K562 (cell line): ENCODE data around the gene CPLX3. TPM values are rescaled to one million over a fixed set of nuclear protein-coding genes. Genes with fewer than 3 reads are reported as not detected.

Experiments used
- ARID2 ChIP-seq: fragments of 450-650 bp; IDR thresholded peaks from 2 replicates; pipeline ENCODE4 v1.6.1; 2017; ENCODE audit warnings: antibody characterized with exemption, mild to moderate bottlenecking
- SIX5 ChIP-seq, 2 experiments: IDR thresholded peaks; 2 replicates each; pipeline ENCODE4 v1.6.1; 2011; ENCODE audit warnings: low read length in 2 of 2, borderline replicate concordance in 1 of 2, low read depth in 1 of 2, mild to moderate bottlenecking in 1 of 2, moderate library complexity in 1 of 2; ENCODE audit not compliant: insufficient read depth in 1 of 2
- polyA plus RNA-seq, 8 experiments: library from polyadenylated mRNA; depleted of rRNA in 4 of 8; stranded (reverse) in 5 of 8; unstranded in 3 of 8; fragments of >200 nt; fragmentation: Nextera tagmentation in 2 of 8; fragmentation: Illumina TruSeq in 1 of 8; extraction: Ambion mirVana in 2 of 8; extraction: Trizol in 1 of 8; gene quantifications; 2 replicates each; pipeline versions ENCODE4 v1.2.1 to v1.2.3, GENCODE V29; 2011 to 2014; ENCODE audit warnings: inconsistent platforms in 1 of 8, missing spikeins in 1 of 8
- total RNA-seq, 7 experiments: library from RNA; depleted of rRNA in 6 of 7; stranded (reverse); fragments of >200 nt in 6 of 7; fragmentation: Illumina TruSeq in 2 of 7; extraction: Trizol in 2 of 7; gene quantifications; 2 replicates each; pipeline versions ENCODE4 v1.2.1 to v1.2.3, GENCODE V29; 2011 to 2021; ENCODE audit warnings: low replicate concordance in 1 of 7
- TF ChIP-seq, protein P1 (sequence below), 2 experiments: fragments of 450-650 bp; formaldehyde crosslinking in 1 of 2; IDR thresholded peaks; 2 replicates each; pipeline versions ENCODE4 v1.4.0 to v1.6.1; 2014 to 2020; ENCODE audit warnings: mild to moderate bottlenecking in 2 of 2, borderline replicate concordance in 1 of 2, low read depth in 1 of 2

The CPLX3 gene
- total and polyA plus RNA-seq, 9 of the 15 experiments (the other 6 are each of a cell fraction or from before 2014, with no cell fraction given) = not detected

DNA sequence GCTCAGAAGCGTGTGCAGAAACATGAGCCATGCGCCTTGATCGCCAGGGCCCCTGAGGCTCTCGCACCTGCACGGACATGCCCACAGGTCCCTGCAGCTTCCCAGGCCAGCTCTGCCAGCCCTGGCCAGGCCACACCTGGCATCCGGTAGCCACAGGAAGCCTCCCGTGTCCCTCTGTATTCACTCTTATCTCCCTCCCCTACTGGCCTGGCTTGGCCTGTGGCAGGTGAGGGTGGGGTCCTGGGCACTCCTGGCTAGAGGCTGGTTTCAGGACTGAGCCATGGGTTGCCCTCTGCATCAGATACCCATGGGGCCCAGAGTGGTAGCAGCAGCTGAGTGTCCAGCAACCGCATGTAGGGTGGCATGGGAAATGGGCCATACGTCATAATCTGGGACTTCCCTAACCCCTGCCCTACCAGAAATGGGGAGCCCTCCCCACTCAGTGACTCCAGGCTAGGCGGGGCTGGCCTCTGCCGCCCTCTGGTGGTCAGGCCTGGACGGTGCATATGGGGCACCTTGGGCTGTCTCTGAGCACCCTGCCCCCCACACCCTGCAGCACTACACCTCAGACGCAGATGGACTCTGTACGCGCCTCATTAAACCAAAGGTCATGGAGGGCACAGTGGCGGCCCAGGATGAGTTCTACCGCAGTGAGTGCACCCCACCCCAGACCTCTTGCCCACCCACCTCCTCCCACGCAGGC is 26.4 kb upstream of the CPLX3 start (continued):
- TF ChIP-seq, protein P1, sequence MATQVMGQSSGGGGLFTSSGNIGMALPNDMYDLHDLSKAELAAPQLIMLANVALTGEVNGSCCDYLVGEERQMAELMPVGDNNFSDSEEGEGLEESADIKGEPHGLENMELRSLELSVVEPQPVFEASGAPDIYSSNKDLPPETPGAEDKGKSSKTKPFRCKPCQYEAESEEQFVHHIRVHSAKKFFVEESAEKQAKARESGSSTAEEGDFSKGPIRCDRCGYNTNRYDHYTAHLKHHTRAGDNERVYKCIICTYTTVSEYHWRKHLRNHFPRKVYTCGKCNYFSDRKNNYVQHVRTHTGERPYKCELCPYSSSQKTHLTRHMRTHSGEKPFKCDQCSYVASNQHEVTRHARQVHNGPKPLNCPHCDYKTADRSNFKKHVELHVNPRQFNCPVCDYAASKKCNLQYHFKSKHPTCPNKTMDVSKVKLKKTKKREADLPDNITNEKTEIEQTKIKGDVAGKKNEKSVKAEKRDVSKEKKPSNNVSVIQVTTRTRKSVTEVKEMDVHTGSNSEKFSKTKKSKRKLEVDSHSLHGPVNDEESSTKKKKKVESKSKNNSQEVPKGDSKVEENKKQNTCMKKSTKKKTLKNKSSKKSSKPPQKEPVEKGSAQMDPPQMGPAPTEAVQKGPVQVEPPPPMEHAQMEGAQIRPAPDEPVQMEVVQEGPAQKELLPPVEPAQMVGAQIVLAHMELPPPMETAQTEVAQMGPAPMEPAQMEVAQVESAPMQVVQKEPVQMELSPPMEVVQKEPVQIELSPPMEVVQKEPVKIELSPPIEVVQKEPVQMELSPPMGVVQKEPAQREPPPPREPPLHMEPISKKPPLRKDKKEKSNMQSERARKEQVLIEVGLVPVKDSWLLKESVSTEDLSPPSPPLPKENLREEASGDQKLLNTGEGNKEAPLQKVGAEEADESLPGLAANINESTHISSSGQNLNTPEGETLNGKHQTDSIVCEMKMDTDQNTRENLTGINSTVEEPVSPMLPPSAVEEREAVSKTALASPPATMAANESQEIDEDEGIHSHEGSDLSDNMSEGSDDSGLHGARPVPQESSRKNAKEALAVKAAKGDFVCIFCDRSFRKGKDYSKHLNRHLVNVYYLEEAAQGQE (IDR thresholded peaks at IDR 0.05; ENCODE audit: borderline replicate concordance) = peak; percentile 90
- TF ChIP-seq, protein P1 (CRISPR knock-in tag; IDR thresholded peaks at IDR 0.05; ENCODE audit: low read depth) = no peak
- TF ChIP-seq ARID2 = no peak; the same call in 1 of the 2 replicates
- no peak for TF ChIP-seq SIX5 (IDR thresholded peaks at IDR 0.05; ENCODE audit: borderline replicate concordance in 1 of 2, insufficient read depth in 1 of 2, low read depth in 1 of 2, low read length in 2 of 2)
